ENCODE measurements around the gene AEBP1.
A peak's percentile ranks its signal among the peaks of the same experiment; 100 is the strongest.

AEBP1 gene

GRCh38 chr7:44142028-44142427 lies 37.9 kb downstream of the AEBP1 start:
- DNase-seq (ENCODE audit: low spot score), result no peak

DNA sequence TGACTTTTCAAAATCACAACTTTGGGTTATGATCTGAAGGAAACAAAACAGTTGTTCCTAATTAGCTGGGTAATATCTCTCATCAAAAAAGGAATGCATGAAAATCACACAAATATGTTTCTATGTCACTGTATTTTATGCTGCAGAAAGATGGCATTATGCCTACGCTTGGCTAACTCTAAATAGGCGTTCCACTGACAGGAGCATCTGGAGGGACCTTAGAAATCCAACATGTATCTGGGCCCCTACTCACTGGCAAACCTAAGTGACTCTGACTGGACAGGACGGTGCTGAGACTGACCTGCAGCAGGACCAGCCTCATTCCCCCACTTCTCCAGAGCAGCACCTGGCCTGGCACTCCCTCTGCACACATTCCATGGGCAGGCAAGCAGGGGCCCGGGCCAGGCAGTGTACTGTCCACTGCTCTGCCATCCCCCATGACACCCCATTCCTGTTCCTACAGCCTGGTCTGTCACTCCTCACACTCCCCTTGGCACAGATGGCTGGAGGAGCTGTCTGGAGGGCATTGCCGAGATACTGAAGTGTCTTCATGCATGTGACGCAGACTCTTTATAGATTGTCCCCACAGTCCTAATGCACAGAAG lies 39.6 kb downstream of the AEBP1 start:
- no peak for DNase-seq (ENCODE audit: low spot score)

GRCh38 chr7:44144426-44144967 lies 40.4 kb downstream of the AEBP1 start:
- no peak for DNase-seq (ENCODE audit: low spot score)

DNA sequence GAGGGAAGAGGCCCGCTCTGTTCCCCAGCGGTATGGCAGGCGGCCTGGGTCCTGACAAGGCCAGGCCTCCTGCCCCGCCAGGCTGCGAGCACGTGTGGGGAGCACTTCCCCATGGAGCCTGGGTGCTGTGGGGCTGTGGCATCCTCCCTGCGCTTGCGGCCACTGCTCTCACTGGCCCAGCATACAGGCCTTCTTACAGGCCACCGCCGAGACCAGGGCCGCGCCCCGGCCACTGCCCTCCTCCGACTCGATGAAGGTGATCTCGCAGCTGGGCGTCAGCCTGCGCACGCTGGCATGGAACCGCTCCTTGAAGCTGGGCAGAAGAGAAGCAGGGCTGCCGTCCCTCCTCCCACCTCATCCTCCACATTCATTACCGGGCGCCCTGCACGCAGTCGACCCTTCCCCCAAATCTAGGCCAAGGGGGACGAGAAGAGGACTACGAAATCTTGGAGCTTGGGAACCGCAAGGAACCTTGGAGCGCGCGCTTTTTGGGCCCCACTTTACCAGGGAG lies 40.9 kb downstream of the AEBP1 start:
- no peak for DNase-seq (ENCODE audit: low spot score)

- DNase-seq (ENCODE audit: low spot score), result no peak
Observed at GRCh38 chr7:44145479-44145968, 41.4 kb downstream of the AEBP1 start.

DNA sequence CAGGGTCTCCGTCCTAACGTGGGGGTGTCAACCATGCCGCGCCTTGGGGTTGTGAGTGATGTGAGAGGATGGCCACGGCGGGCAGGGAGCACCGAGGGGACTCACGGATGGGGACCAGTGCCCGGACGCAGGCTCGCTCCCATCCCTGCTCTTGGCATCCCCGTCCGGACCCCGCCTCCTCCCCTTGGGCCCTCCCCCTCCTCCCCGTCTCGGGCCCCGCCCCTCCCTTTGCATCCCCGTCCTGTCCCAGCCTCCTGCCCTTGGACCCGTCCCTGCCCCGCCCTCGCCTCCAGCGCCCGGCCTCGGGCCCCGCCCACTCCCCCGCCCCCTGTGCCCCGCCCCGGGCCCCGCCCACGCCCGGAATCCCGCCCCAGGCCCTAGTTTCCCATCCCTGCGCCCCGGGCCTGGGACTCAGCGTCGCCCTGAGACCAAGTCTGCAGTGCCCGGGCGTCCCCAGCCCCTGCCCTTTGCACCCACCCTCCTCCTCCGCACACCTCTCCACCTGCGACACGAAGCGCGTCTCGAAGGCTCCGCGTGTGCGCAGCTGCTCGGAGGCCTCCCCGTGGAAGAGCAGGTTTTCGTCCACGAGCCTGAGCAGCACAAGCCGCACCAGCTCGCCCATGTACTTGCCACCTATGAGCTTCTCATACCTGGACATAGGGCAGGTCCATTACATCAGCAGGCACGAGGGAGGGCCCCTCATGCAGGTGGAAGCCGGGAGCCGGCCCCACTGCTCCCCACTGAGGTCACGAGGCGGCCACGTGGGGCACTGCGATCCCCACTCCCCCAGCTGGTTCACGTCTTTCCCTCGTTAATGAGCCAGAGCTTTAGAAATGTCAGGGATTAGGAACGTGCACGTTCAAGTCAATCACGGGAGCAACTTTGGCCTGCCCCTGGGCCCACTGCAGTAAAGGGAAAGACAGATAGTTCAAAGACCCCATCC lies 42.1 kb downstream of the AEBP1 start:
- DNase-seq (ENCODE audit: low spot score), result peak; percentile 39

GRCh38 chr7:44147026-44147991 lies 43.2 kb downstream of the AEBP1 start:
- no peak for DNase-seq (ENCODE audit: low spot score)

DNA sequence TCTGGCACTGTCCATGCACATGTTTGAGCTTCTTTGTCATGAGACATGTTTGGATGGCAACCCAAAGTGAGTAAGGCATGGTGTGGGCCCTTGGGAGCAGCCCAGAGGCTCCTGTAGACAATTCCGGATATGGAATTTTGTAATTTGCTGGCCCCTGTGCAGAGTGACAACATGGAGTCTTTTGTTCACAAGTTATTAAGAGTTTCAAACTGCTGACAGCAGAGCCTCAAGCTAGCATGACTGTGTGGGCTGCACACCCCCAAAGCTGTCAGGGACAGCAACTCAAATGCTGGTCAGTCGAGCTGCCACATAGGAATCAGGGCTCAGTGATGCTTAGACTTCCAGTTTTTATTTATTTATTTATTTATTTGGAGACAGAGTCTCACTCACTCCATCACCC lies 44.0 kb downstream of the AEBP1 start:
- DNase-seq (ENCODE audit: low spot score), result no peak

DNA sequence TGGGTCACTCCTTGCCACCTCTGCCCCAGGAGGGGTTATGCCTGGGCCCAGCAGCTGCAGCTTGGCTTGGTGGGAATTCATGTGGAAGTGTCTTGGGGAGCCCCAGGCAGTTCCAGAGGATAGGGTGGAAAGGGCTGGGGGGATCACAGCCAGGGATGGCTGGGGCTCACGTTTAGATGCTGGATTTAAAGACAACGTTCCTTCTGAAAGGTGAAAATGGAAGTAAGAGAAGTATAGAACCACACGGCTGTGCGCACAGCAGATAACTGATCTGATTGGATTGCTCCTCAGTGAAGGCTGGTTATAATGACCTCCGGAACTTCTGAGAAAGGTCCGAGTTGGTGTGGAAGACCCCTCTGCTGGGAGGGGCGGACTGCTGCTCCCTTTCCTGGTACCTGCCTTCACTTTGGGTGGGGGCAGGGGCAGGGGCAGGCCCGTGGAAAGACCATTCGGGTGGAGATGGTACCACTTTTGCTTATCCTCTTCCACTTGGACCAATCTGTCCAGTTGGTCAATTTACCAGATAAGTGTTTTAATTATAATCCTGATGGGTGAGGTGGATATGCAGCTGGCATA lies 44.9 kb downstream of the AEBP1 start:
- no peak for DNase-seq (ENCODE audit: low spot score)

DNA sequence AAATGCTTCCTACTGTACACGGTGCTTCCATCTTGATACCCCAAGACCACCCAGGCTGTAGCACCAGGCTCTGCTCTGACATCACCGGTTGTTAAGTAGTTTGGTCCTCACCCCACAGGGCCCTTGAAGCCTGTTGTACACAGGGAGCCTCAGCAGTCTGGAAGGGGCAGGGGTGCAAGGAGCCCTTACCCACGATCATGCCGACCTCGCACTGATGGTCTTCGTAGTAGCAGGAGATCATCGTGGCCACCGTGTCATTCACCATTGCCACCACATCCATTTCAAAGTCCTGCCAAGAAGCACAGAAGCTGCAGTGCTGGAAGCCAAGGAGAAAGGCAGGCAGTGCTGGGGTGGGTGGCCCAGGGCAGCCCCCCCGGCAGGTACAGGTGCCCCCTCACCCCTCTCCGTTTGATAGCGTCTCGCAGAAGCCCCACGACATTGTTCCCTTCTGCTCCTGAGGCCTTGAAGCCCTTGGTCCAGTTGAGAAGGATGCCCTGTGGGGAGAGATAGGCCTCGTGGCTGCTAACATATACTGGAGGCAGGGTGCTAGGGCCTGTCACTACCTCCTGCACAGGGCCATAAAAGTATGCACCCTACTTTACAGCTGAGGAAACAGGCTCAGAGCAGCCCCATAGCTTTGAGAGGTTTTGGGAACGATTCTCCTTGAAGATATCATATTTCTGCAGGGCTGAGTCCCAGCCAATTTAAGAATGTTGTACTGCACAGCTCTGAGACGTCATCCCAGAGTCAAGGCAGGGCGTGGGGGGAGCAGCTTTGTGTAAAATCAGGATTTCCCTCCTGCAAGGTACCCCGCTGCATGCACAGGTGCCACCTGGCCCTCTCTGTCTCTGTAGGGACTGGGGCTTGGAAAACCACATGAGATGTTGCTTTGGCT lies 45.7 kb downstream of the AEBP1 start:
- DNase-seq (ENCODE audit: low spot score), result no peak

DNA sequence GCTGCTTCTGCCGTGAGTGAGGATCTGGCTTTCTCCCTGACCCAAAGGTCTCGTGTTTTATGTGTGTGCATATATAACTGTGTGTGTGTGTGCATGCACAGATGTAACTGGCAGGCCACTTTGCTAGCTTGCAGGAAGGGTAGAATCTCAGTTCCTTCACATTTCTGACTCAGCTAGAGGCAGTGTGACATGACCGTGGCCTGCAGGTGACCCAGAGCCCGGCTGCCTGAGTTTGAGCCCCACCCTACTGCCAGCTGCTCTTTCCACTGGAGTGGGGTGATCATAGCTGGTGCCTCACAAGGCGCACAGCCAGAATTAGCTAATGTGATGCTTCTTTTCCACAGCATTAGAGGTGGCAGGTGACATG lies 46.3 kb downstream of the AEBP1 start:
- DNase-seq (ENCODE audit: low spot score), result no peak

DNA sequence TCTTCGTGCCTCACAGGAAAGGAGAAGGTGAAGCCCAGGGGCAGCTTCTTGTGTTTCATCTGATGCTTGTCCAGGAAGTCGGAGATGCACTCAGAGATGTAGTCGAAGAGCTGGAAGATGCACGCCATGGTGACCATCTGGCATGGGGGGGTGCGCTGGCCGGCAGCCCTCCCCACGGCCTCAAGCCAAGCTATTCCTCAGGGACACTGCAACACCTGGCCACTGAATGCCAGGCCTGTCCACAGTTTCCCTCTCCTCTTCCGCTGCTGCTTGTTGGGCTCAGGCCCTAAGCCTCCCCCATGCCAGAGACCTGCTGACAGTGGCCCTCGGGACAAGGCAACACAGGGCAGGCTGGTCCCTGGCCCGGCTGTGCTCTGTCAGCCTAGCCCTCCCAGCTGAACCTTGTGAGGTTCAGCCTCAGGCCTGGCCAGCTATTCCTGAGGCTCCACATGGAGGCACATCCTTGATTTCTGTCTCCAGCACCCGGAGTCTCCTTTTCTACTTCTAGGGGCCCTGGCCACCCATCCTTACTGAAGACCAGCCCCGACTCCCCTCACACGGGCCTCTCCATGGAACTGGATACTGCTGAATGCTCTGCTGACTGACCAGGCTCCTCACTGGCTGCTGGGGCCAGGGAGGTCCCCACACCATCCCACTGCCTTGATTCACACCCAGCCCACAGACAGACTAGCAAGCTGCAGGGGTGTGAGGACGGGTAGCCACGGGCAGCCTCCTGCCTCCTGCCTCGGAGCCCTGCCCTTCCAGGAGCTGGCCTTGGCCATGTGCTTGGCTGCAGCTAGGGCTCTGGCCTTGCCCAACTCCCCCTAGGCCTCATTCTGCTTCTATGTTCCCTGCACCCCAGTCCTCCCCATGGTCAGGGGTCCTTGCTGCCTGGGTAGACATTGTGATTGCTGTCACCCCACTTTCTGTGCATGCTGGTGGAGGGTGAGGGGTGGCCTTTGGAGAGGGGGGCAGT lies 47.1 kb downstream of the AEBP1 start:
- no peak for DNase-seq (ENCODE audit: low spot score)

- no peak for DNase-seq (ENCODE audit: low spot score)
Observed at GRCh38 chr7:44151956-44152355, 47.8 kb downstream of the AEBP1 start.

- no peak for DNase-seq (ENCODE audit: low spot score)
Observed at GRCh38 chr7:44152971-44153947, 49.1 kb downstream of the AEBP1 start.

DNA sequence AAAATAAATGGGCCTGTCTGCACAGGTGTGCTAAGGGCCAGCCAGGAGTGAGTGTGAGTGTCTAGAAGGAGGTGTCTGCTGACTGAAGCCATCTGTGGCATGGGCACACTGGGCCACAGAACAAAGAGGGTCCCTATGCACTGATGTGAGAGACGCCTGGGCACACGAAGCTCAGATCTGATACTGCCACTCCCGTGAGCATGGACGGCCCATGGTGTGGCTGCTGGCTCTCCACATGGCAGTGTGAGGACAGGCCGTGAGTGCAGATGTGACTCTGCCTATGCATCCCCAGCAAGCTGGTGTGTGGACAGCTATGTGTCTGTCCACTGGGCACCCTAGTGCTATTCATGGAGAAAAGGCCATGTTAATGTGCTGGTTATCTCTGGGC lies 49.8 kb downstream of the AEBP1 start:
- no peak for DNase-seq (ENCODE audit: low spot score)

GRCh38 chr7:44154703-44155102 lies 50.6 kb downstream of the AEBP1 start:
- peak; percentile 60 for DNase-seq (ENCODE audit: low spot score)

GRCh38 chr7:44155191-44156185 lies 51.3 kb downstream of the AEBP1 start:
- no peak for DNase-seq (ENCODE audit: low spot score)
